HG02885 (cell line): Measurements from ENCODE around the gene MYO9B.

Experiments
- ATAC-seq: cut with Tn5 transposase; IDR thresholded peaks from one replicate; pipeline ENCODE4 v1.9.1; 2021; ENCODE audit warnings: mild to moderate bottlenecking; ENCODE audit not compliant: unreplicated experiment, poor library complexity

The MYO9B gene

GRCh38 chr19:17234911-17235299 is 159.3 kb downstream of the MYO9B start:
- peak; percentile 46 for ATAC-seq

DNA sequence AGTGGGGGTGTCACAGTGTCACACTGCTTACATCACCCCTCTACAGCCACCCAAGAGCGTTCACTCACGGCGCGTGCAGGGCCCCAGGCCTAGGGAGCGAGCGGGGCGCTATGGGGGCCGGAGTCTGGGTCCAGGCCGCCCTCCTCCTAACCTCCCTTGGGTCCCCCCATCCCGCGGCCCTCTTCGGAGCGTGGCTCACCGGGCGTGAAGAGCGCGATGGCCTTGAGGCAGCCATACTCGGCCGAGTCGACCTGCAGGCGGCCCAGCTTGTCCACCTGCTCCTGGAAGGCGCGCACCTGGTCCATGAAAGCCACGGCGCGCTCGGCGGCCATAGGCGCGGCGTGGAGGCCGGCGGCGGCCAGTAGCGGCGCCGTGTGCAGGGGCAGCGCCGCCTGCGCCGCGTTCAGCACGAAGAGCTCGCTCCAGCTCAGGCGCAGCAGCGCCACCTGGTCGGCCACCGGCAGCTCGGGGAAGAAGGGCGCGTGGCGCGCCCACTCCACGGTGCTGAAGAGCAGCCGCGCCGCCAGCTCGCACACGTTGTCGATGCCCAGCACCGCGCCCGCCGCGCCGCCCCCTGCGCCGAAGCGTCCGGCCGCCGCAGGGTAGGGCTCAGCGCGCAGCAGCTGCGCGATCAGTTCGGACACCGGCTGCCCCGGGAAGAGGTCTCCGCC is 159.9 kb downstream of the MYO9B start:
- ATAC-seq = peak; percentile 76

DNA sequence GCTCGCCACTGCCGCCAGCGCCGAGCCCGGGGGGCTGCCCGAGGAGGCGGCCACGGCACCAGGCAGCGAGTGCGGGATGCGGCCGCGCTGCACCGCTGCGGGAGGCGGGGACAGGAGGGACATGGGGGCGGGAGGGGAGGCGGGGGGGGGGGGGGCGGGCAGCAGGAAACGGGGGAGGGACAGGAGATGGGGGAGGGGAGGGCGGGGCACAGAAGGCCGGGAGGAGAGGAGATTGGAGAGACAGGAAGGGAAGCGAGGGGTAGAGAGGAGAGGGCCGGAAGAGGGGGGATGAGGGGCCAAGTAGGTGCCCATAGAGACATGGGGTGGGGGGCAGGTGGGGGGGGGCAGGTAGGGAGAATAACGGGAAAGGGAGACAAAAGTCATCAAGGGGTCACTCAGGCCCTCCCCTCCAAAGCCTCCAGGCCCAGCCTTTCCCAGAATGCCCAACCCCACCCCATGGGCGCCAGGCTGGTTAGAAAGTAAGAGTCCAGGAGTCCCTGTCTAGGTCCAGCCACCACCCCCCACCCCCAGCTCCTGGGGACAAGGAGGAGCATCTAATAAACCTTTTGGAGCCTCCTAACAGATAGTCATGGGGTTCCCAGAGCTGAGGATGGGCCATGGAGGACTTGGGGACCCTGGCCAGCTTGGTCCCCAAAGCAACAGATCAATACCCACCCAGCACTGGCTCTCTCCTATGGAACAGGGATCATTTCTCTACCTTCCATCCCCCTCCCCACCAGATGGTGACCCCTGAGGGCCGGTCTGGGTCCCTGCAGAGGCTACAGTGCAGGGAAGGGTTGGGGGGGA is 160.6 kb downstream of the MYO9B start:
- ATAC-seq = no peak

DNA sequence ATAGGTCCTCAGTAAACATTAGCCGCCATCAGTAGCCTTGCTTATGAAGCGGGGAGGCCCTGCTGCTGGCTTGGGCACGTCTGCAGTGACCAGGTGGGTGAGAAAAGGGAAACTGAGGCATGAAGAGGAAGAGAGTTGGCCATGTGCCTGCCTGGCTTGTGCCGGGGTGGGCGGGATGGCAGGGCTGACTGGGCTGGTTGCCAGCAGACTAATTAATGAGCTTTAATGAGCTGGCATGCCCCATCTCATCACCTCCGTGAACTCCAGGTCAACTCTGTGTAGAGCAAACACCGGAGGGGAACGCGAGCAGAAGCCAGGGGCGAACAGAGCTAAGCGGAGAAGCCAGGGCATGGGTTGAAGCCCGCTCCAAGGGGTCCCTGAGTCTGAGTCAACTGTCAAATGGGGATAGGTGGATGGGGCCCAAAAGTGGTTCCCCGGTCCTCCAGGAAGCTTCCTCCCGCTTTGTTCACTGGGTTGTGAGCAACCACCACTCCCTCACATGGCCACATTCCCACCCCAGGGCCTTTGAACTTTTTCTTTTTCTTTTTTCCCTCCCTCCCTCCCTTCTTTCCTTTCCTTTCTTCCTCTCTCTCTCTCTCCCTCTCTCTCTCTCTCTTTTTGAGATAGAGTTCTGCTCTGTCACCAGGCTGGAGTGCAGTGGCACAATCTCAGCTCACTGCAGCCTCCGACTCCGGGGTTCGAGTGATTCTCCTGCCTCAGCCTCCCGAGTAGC is 161.4 kb downstream of the MYO9B start:
- ATAC-seq = no peak

GRCh38 chr19:17237747-17238706 is 162.4 kb downstream of the MYO9B start:
- ATAC-seq = no peak

DNA sequence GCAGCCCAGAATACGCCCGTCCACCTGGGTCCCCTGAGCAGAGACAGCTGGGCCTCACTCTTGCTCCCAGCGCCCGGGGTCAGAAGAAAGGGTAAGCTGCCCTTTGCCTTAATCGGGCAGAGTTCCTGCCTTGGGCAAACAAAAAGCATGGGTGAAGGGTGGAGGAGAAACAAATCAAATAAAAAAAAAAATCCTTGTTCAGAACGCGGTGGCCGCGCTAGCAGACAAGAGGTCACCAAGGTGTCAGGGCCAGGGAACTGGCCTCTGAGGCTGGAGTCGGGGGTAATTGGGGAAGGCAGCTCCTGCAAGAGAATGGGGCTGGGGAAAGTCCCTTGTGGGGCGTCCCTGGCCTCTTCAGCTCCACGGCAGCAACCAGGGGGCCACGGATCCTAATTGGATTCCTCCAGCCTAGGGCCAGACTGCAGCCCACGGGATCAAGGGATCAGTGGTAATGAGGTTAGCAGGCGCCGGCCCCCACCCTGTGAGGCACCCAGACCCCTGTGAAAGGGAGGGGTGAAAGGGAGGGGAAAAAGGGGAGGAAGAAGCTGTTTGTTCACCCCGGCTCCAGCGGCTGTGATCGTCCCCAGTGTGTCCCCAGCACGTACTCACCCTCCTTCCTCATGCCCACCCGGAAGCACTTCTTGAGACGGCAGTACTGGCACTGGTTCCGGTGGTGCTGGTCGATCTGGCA is 164.6 kb downstream of the MYO9B start:
- no peak for ATAC-seq

- ATAC-seq = no peak
Measured at GRCh38 chr19:17240826-17241399, 165.3 kb downstream of the MYO9B start.

- ATAC-seq = no peak
Measured at GRCh38 chr19:17242431-17243208, 167.0 kb downstream of the MYO9B start.

DNA sequence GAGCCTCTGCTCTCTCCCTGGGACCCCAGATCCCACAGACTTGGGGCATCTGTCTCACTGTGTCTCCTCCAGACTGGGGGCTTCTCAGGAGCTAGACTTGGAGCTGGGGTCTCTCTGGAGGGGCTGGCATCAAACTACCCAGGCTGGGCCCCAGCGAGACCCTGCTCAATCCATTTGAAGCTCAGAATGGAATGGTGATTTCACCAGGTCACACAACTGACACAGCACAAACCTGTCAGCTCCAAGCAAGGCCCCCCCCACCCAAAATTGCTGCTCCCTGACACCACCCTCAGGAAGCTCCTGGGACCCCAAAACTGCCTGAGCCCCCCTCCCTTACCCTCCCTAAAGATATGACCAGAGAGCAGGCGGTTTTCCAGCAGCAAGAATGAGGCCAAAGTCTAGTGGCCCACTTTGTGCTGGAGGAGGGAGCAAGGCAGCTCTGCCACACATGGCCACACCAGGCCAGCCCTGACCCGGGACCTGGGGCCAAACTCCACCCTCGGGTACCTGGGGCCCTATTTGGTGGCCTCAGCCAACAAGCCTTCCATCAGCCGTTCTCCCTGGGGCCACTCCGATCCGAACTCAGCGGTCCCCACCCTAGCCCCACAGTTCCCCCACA is 167.7 kb downstream of the MYO9B start:
- ATAC-seq = no peak

- no peak for ATAC-seq
Measured at GRCh38 chr19:17243830-17244617, 168.4 kb downstream of the MYO9B start.

- ATAC-seq = peak; percentile 22
Measured at GRCh38 chr19:17244618-17245534, 169.3 kb downstream of the MYO9B start.

DNA sequence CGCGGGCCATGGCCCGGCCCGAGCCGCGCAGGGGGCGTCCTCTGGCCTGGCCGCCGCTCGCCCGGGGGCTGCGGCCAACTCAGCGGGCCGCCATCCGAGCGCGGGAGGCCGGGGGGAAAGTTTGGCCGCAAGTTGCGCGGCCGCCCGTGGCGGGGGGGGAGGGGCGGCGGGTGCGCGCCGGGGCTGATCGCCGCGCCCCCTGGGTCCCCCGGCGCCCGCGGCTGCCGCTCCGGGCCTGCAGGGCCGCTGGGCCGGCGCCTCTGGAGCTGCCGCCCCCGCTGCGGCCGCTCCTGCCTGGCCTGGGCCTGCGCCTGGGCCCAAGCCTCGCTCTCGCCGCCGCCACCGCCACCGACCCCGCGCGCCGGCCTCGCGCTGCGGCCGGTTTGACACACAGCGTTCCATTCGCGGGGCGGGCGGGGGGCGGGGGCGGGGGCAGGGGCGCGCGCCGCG is 170.0 kb downstream of the MYO9B start, which contains the start of gene NR2F6:
Gene NR2F6, minus strand, starts transcription at position 385 of the 450 bp plus-strand sequence. CDS start 699 bp downstream, outside the sequence.
- no peak for ATAC-seq

- no peak for ATAC-seq
Measured at GRCh38 chr19:17246681-17247425, 171.3 kb downstream of the MYO9B start.

GRCh38 chr19:17248011-17248776 is 172.6 kb downstream of the MYO9B start:
- ATAC-seq = no peak
